ENCODE results near the gene GRIK4. TPM values are rescaled to one million over a fixed set of nuclear protein-coding genes. Genes with fewer than 3 reads are reported as not detected.

Gene GRIK4
- total and polyA plus RNA-seq, 9 of the 15 experiments (the other 6 are each of a cell fraction or from before 2014, with no cell fraction given) = not detected

- TF ChIP-seq FIP1L1 (IDR thresholded peaks at IDR 0.05; ENCODE audit: low read depth, low read length, poor library complexity, severe bottlenecking) (no peak), NUFIP1 (IDR thresholded peaks at IDR 0.05; ENCODE audit: partially characterized antibody) (no peak), ATF6 (CRISPR knock-in tag; IDR thresholded peaks at IDR 0.05) (no peak), SIRT6 (IDR thresholded peaks at IDR 0.05; ENCODE audit: low read depth, low read length) (no peak), CCAR2 (IDR thresholded peaks at IDR 0.05; ENCODE audit: low read depth, low read length) (no peak)
- TF ChIP-seq, protein P1, sequence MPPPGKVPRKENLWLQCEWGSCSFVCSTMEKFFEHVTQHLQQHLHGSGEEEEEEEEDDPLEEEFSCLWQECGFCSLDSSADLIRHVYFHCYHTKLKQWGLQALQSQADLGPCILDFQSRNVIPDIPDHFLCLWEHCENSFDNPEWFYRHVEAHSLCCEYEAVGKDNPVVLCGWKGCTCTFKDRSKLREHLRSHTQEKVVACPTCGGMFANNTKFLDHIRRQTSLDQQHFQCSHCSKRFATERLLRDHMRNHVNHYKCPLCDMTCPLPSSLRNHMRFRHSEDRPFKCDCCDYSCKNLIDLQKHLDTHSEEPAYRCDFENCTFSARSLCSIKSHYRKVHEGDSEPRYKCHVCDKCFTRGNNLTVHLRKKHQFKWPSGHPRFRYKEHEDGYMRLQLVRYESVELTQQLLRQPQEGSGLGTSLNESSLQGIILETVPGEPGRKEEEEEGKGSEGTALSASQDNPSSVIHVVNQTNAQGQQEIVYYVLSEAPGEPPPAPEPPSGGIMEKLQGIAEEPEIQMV (tag; conservative IDR thresholded peaks at IDR 0.05; ENCODE audit: low read depth) = no peak
These were observed 467.2 kb downstream of the GRIK4 start (continued) for GRCh38 chr11:120978701-120979100.

Measured in K562 (cell line).